ENCODE results near the gene PACRG.

PACRG gene

GRCh38 chr6:163162007-163162873 is 434.5 kb downstream of the PACRG start:
- TF ChIP-seq CTCF (IDR thresholded peaks at IDR 0.05; ENCODE audit: insufficient read depth, low read depth, low read length, missing control alignments), result no peak
- no peak overlapping the region for H3K4me3 ChIP-seq (ENCODE audit: low read length)
- no peak for DNase-seq (ENCODE audit: low read depth)

GRCh38 chr6:163162874-163163213 is 435.1 kb downstream of the PACRG start:
- H3K4me3 ChIP-seq (ENCODE audit: low read length), result no peak overlapping the region
- no peak for TF ChIP-seq CTCF (IDR thresholded peaks at IDR 0.05; ENCODE audit: insufficient read depth, low read depth, low read length, missing control alignments)
- no peak for DNase-seq (ENCODE audit: low read depth)

GRCh38 chr6:163164175-163164900 is 436.6 kb downstream of the PACRG start:
- H3K4me3 ChIP-seq (ENCODE audit: low read length), result no peak overlapping the region
- DNase-seq (ENCODE audit: low read depth), result no peak
- no peak for TF ChIP-seq CTCF (IDR thresholded peaks at IDR 0.05; ENCODE audit: insufficient read depth, low read depth, low read length, missing control alignments)

- TF ChIP-seq CTCF (IDR thresholded peaks at IDR 0.05; ENCODE audit: insufficient read depth, low read depth, low read length, missing control alignments), result no peak
- DNase-seq (ENCODE audit: low read depth), result no peak
- no peak overlapping the region for H3K4me3 ChIP-seq (ENCODE audit: low read length)
Measured at GRCh38 chr6:163165155-163165910, 437.6 kb downstream of the PACRG start.

GRCh38 chr6:163165922-163166321 is 438.1 kb downstream of the PACRG start:
- no peak for DNase-seq (ENCODE audit: low read depth)
- no peak for TF ChIP-seq CTCF (IDR thresholded peaks at IDR 0.05; ENCODE audit: insufficient read depth, low read depth, low read length, missing control alignments)
- H3K4me3 ChIP-seq (ENCODE audit: low read length), result no peak overlapping the region

GRCh38 chr6:163166507-163166906 is 438.7 kb downstream of the PACRG start:
- TF ChIP-seq CTCF (IDR thresholded peaks at IDR 0.05; ENCODE audit: insufficient read depth, low read depth, low read length, missing control alignments), result no peak
- no peak overlapping the region for H3K4me3 ChIP-seq (ENCODE audit: low read length)
- DNase-seq (ENCODE audit: low read depth), result no peak
